Measurements from ENCODE around the gene BIK.
"Not testable (repeated sequence)": the region's sequence is repeated elsewhere in the genome, so short reads cannot be mapped to it uniquely, and the experiment has no call there.

BIK gene

DNA sequence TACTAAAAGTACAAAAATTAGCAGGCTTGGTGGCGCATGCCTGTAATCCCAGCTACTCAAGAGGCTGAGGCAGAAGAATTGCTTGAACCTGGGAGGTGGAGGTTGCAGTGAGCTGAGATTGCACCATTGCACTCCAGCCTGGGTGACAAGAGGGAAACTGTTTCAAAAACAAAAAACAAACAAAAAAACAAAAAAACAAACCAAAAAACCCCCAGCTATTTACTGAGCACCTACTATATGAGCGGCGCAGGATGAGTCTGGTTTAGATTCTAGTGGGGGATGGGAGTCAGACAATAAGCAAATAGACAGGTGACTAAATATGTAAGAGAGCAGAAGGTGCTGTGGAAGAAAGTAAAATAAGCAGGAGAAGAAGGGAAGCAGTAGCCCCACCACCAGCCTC, 5.6 kb upstream of the BIK start:
- not testable (repeated sequence) for DNase-seq

DNA sequence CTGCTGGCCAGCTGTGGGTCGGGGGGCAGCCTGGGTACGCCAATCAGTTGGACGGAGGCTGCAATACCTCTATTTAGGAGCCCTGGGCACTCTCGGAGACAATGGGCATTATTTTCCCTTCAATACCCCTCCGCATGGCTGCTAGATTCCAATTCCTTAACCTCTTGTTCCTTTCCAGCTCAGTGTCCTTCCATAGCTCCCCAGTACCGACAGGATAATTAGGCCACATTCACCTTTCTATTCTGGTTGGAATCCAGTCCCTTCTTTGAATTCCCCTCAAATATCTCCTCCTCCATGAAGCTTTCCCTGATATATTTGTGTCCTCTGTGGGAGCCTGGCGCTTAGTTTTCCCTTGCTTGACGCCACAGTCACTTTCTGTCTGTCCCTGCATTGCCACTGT, 4.2 kb upstream of the BIK start:
- no peak for DNase-seq

GRCh38 chr22:43109511-43109910, 1.0 kb upstream of the BIK start:
- no peak for DNase-seq

DNA sequence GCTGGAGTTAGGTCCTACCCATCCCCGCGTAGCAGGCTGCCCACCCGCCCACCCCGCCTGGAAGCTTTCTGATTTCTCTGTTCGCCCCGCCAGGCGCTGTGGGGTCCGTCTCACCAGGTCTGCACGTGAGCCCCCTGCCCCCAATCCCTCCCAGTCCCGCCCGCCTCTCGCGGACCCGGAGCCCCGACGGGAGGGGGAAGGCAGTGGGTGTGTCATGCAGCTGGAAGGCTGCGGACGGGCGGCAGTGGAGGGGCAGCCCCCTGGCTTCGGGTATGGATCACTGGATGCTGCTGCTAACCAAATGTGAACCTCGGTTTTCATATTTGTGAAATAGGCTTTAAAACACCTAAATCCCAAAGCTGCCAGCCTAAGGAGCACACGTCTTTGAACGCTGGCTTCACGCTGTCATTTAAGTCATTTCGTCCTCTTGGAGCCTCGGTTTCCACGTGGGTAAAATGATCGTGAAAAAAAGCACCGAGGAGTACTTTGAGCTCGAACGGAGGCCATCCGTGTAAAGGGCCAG, 568 bp upstream of the BIK start:
- no peak for DNase-seq

GRCh38 chr22:43110927-43111623, 525 bp downstream of the BIK start:
- no peak for DNase-seq

- peak; percentile 45 for DNase-seq
These were observed 3.1 kb downstream of the BIK start for GRCh38 chr22:43113526-43114251.

DNA sequence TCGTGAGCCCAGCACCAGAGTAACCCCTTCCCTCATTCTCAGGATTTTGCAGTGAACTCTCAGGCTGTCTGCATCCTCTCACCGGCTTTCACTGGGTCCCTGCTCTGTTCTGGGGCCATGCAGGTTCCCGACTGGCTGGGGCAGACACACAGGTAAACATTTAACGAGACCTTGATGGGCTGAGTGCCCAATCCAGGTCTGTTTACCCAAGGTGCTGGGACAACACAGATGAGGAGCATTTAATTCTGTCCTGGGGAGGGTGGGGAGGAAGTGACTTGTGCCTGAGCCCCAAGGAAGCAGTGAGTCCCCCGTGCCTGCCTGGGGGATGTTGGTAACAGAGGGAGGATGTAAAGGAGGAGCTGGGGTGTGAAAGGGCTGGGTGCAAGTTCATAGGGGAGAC, 4.4 kb downstream of the BIK start:
- peak; percentile 59 for DNase-seq

- DNase-seq, result no peak
These were observed 6.4 kb downstream of the BIK start for GRCh38 chr22:43116932-43117331.

- DNase-seq, result no peak
These were observed 7.7 kb downstream of the BIK start for GRCh38 chr22:43118024-43118849.

DNA sequence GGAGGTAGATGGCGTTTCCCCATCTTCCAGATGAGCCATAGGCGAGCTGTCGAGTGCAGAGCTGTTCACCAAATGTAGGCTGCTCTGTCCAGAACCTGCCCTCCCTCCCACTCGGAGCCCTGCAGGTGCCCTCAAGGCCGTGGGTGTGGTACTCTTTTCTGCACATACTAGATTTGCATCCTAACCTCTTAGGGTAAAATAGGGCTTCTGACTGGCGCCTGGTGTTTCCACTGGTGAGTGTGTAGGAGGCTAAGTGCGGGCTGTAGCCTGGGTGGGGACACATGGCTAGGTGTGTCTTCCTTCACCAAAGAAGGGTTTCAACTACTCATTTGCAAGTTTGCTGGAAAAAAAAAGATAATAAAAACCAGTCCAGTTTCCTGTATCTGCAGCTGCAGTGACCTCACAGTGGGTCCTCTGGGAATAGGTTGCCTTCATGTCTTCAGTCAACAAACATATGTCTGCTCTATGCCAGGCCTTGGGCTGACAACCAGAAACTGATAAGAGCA, 8.5 kb downstream of the BIK start:
- DNase-seq, result no peak

- no peak for DNase-seq
These were observed 16.1 kb downstream of the BIK start for GRCh38 chr22:43126501-43127165.

DNA sequence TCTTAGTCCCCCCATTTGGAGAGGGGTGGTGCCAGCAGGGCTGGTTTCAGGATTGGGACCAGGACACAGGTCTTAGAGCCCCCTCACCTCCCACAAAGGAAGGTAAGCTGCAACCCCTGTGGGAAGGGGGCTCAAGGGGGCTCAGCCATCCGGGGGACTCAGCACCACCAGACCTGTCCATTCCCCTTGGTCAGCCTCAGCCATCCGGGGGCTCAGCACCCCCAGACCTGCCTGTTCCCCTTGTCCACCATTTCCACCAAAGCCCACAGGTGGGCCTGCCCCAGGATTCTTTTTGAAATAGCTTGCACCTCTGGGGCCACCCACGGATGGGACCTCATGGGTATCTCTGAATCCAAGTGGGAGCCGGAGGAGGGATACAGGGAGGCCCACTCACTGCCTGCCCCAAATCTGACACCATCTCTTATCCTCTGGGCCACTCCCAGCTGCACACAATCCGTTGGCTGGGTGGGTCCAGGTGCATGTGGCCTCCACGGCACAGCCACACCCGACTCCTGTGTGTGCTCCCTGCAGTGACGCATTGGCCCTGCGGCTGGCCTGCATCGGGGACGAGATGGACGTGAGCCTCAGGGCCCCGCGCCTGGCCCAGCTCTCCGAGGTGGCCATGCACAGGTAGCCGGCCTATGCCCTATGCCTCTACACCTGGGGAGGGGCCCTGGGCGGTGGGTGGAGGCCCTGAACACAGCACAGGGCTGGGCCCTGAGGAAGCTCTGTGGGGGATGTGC, 16.8 kb downstream of the BIK start:
- DNase-seq, result no peak

GRCh38 chr22:43128116-43128515, 17.6 kb downstream of the BIK start:
- DNase-seq, result no peak

DNA sequence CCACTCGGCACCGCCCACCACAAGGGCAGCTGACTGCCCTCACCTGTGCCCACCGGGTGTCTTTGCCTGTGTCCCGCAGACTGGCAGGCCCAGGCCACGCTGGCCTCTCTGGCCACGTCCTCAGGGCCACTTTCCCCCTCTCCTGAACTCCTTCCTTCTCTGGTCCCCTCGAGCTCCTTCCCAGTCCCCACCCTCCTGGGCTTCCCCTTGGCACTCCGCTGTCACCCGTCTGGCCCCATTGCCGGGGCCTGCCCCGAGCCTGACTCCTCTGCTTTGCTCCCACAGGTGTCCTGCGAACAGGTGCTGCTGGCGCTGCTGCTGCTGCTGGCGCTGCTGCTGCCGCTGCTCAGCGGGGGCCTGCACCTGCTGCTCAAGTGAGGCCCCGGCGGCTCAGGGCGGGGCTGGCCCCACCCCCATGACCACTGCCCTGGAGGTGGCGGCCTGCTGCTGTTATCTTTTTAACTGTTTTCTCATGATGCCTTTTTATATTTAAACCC, 18.4 kb downstream of the BIK start:
- peak; percentile 46 for DNase-seq

DNA sequence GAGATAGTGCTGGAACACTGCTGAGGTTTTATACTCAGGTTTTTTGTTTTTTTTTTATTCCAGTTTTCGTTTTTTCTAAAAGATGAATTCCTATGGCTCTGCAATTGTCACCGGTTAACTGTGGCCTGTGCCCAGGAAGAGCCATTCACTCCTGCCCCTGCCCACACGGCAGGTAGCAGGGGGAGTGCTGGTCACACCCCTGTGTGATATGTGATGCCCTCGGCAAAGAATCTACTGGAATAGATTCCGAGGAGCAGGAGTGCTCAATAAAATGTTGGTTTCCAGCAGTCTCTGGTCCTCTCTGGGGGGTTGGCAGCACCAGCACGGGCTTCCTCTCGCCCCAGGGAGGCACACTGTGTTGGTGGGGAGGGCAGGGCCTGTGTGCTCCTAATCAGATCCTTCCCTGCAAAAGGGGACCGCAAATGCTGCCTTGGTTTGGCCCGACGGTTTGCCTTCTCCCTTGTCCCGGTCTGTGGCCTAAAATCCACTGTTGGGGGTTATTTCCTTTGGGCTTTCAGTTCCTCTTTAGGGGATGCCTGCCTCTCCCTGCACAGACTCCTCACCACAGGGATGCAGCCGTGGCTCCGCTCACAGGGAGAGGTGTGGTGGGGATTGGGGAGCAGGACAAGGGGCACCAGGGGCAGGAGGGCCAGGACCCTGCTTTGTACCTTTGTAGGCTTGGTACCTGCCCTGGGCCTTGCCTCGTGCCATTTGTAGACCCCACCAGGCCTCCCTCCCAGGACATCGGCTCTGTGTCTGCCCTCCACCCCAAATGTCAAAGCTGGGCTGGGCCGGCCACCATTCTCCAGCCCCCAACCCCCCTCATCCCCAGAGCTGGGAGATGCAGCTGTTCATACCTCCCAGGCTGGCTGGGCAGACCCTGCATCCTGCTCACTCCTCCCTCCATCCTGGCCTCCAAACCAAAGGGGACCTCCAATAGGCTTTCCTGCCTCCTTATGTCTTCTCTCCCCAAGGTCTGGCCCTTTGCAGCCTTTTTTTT, 19.2 kb downstream of the BIK start:
- DNase-seq, result peak; percentile 46

- DNase-seq, result no peak
These were observed 21.4 kb downstream of the BIK start for GRCh38 chr22:43131773-43132501.

- DNase-seq, result no peak
These were observed 22.9 kb downstream of the BIK start for GRCh38 chr22:43133401-43133800.

GRCh38 chr22:43134553-43134952, 24.0 kb downstream of the BIK start:
- no peak for DNase-seq

DNA sequence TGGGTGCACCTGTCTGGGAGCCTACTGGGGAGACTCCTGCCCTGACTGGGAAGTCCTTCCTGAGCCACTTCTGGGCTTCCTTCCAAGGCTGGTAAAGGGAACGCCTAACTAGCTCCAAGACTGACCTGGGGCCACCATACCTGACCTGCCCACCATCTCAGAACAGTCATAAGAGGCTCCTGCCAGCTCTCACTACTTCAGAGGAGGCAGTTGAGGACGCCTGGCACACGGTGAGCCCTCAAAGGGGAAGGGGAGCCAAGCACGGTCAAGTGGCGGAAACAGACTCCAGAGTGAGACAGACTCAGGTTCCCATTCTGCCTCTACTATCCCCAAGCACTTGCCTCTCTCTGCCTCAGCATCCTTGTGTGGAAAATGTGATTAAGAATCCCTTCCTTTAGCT, 25.0 kb downstream of the BIK start:
- DNase-seq, result no peak

DNA sequence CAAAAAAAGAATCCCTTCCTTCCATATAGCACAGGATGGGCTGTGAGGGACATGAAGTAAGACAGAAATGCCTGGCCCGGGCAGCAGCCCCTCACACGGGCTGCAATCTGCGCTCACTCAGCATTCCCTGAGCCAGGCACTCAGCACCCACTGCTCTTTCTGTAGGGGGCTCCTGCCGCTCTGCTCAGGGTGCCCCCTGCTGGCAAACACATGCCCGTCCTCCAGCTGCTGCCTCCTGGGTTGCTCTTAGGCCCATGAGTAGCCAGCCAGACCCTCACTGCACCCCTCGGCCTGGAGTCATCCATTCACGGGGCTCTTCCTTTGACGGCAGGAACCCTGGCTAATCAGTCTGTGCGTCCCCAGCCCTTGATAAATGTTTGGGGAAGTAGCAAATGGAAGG, 25.7 kb downstream of the BIK start:
- DNase-seq, result no peak
